Fibroblast of lung (primary cell): ENCODE data around the gene TRAPPC12.

Experiments
- EZH2 ChIP-seq: IDR thresholded peaks from 2 replicates; pipeline ENCODE4 v1.5.1; 2012; ENCODE audit warnings: low read length, control low read depth, mild to moderate bottlenecking; ENCODE audit errors: missing control alignments
- TF ChIP-seq, protein P1 (sequence below), 2 donors: IDR thresholded peaks in 1 of 2; conservative IDR thresholded peaks in 1 of 2; 1 replicate in 1 of 2; 2 replicates in 1 of 2; pipeline ENCODE4 v1.5.1; 2011 to 2012; ENCODE audit warnings: low read length in 2 of 2, control low read depth in 1 of 2, inconsistent platforms in 1 of 2, low read depth in 1 of 2, mild to moderate bottlenecking in 1 of 2

DNA sequence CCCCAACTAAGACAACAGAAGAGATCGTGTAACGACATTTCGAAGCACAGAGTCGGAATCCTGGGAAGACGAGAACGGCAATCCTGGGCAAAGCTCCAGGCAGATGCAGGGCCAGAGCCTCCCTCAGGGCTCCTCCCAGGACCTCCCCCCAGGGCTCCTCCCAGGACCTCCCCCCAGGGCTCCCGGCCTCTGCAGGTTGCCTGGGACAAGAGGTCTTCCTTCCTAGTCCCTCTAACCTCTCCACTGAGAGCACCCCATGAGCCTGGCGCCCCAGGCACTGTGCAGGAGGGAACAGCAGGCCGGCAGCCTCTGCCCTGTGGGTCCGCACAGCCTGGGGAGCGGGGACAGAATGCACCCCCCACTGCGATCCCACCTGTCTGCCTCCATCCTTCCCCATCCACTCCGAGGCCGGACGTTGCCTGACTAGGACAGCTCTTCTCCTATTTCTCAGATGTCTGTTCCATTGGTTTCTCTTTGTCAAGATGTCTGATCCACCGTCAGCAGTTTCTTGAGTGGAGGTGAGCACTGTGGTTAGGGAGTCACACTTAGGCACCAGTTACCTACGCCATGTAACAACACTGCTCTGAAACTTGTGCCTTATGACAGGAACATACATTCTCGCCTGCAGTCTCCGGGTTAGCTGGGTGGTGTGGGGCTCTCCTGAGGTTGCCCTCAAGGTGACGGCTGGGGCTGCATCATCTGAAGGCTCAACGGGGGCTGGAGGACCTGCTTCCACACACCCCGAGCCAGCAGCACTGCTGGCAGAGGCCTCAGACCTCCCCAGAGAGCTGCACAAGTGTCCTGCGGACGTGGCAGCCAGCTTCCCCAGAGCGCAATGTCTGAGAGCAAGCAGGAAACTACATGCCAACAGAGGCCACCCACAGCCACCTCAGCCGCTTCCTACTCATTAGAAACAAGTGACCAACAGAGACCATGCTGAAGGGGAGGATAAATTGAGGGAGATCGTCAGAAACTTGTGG, 111.0 kb downstream of the TRAPPC12 start:
- TF ChIP-seq, protein P1, sequence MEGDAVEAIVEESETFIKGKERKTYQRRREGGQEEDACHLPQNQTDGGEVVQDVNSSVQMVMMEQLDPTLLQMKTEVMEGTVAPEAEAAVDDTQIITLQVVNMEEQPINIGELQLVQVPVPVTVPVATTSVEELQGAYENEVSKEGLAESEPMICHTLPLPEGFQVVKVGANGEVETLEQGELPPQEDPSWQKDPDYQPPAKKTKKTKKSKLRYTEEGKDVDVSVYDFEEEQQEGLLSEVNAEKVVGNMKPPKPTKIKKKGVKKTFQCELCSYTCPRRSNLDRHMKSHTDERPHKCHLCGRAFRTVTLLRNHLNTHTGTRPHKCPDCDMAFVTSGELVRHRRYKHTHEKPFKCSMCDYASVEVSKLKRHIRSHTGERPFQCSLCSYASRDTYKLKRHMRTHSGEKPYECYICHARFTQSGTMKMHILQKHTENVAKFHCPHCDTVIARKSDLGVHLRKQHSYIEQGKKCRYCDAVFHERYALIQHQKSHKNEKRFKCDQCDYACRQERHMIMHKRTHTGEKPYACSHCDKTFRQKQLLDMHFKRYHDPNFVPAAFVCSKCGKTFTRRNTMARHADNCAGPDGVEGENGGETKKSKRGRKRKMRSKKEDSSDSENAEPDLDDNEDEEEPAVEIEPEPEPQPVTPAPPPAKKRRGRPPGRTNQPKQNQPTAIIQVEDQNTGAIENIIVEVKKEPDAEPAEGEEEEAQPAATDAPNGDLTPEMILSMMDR (conservative IDR thresholded peaks at IDR 0.05 in 1 of 2, IDR thresholded peaks at IDR 0.05 in 1 of 2; ENCODE audit: low read depth in 1 of 2, low read length in 2 of 2): no peak
- no peak for TF ChIP-seq EZH2
